Motor neuron (in vitro differentiated cells): Measurements from ENCODE around the gene OLFML1. TPM values are rescaled to one million over a fixed set of nuclear protein-coding genes. Genes with fewer than 3 reads are reported as not detected.
A peak's percentile ranks its signal among the peaks of the same experiment; 100 is the strongest.

Experiments used
- ATAC-seq, 8 experiments: fragments of 200-7000 bp; cut with Tn5 transposase; replicated peaks in 6 of 8; 2 replicates each; pipeline ENCODE4 v1.8.0; 2021; ENCODE audit warnings: mild to moderate bottlenecking in 8 of 8, moderate library complexity in 8 of 8
- H3K27ac ChIP-seq, 2 donors: fragments of 250-450 bp; sonication (Bioruptor Pico); 2 replicates each; pipeline ENCODE4 v1.9.0; 2021; ENCODE audit warnings: antibody characterized with exemption in 2 of 2, mild to moderate bottlenecking in 2 of 2, moderate library complexity in 1 of 2
- H3K4me1 ChIP-seq, 2 donors: fragments of 250-450 bp; sonication (Bioruptor Pico); replicated peaks in 1 of 2; 2 replicates each; pipeline ENCODE4 v1.6.1; 2021; ENCODE audit warnings: antibody characterized with exemption in 2 of 2, mild to moderate bottlenecking in 2 of 2, moderate library complexity in 1 of 2
- H3K4me3 ChIP-seq, 5 donors: fragments of 250-450 bp; sonication (Bioruptor Pico); 2 replicates each; pipeline ENCODE4 v1.9.0; 2021; ENCODE audit warnings: antibody characterized with exemption in 5 of 5, mild to moderate bottlenecking in 5 of 5, moderate library complexity in 4 of 5
- WGBS, 10 experiments: fragments of 450-650 bp; shearing (Covaris generic); methylation state at CpG; one replicate each; pipeline ENCODE4 v1.0.0; 2022; 5-methylcytosine and 5-hydroxymethylcytosine counted together
- in situ Hi-C, 9 experiments: fragments of 400-800 bp; cut with MboI; loops; one replicate each; pipeline ENCODE4 v1.15.0; 2021; ENCODE audit warnings: low sequenced_read_pairs in 9 of 9, low pct_unique_long_range_greater_than_20kb in 2 of 9; ENCODE audit not compliant: unreplicated experiment in 9 of 9
- total RNA-seq, 8 experiments: library from RNA; unstranded; fragments of 300-600 nt; gene quantifications; 2 replicates each; pipeline versions ENCODE4 v1.2.3 to v1.2.4, GENCODE V29; 2022

Gene OLFML1
- total RNA-seq, 8 experiments from 2014 or later: 0.13 to 91.8 (median 2.1) TPM

DNA sequence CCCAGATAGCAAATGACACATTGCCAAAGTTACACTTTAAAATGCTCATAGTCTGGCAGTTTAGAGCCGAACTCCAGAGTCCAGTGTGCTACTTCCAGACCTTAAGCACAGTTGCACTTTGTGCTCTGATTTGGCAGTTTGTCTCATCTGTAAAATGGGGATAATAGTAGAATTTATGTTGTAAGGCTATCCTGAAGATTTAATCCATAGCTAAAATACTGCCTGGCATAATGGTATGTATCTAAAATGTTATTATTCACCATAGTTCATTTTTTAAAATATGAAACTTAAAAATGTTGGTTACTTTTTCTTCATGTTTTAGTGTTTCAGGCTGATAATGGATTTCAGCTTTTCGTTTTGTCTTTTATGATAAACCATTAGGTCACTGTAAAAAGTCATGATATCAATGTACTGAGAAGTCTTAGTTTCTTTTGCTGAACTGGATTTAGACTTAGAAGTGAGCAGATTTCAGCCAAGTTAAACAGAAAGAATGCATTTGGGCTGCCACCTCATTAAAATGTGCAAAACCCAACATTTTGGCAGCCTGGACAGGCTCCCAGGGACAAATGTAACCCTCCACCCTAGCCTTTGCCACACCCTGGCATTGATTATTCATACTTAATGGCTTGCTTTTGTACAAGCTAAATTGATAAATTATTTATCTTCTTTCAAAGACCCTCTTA, 933 bp downstream of the OLFML1 start:
- H3K27ac ChIP-seq: no peak overlapping the region
- WGBS, 10 experiments: 0 to 100% (median 65%) methylated on average over 1 to 2 of the region's 2 CpGs
- peak in 3 of 8 experiments; percentile 4 to 22 (median 18) for ATAC-seq
- no peak overlapping the region for H3K4me3 ChIP-seq
- in situ Hi-C loops: no loop called here
- H3K4me1 ChIP-seq: peaks cover 0 to 3% of the 10 kb centered on the region in 2 donors

DNA sequence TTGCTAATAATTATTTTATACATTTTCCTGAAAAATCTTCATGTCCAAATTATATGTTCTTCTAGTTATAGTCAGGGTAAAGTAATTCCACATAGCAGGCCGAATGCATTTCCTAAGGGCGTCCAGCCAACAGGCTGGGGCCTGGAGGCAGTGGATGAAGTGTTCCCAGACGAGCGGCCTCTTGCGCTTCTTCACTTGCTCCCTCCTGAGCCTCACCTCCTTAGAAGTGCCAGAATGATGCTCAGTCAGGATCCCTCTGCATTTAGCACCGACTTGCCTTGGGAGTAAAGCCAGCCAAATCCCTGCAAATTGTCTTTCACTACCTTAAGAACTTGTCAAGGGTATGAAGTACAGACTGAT, 1.5 kb downstream of the OLFML1 start:
- peak in 3 of 8 experiments; percentile 44 to 56 (median 50) for ATAC-seq
- WGBS, 10 experiments: 0 to 100% (median 0%) methylated on average over 1 to 6 of the region's 6 CpGs; no CpG with 5 or more reads in 3 of the 10 experiments
- in situ Hi-C loops: no loop called here
- Histone ChIP-seq H3K4me1 (peaks cover 0 to 6% of the 10 kb centered on the region in 2 donors), H3K4me3 (no peak overlapping the region), H3K27ac (no peak overlapping the region)

DNA sequence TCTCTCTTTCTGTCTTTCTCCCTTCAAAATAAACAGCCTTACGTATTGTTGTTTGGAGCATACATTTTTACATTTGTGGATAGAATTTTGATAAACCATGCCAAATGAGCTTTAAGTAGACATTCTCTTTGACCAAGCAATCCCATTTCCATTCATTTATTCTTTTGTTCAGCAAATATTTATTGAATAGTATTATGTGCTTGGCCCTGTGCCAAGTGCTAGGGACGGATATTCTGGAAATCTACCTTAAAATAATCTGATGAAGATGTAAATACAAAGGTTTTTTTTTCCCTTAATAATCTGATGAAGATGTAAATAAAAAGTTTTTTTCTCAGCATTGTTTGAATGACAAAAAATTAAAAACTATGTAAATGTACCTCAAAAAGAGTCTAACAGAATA, 2.1 kb downstream of the OLFML1 start:
- 0 to 100% (median 38%) methylated on average over 1 to 2 of the region's 2 CpGs for WGBS, 10 experiments

DNA sequence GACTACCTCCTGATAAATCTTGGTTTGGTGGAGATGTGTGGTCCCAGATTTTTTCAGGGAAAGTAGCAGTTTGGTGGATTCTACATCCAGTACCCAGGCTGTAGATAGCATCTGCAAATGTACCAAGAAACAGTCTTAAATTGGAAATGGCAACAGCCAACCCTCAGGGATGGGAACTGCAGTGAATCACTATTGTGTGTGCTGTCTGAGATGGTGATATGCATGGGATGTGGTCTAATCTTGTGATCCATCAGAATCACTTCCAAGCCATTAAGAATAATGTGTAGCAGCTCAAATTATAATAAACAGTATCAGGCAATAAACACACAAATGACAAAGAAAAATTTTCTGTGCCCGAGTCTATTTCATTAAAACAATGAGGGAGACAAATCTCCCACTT, 3.4 kb downstream of the OLFML1 start:
- in situ Hi-C loops: no loop called here
- ATAC-seq: peak in 2 of 8 experiments; percentile 27 to 37
- H3K4me1 ChIP-seq: peaks cover 0 to 6% of the 10 kb centered on the region in 2 donors
- no peak overlapping the region for H3K4me3 ChIP-seq
- WGBS, 10 experiments: 67 to 89% (median 71%) methylated on average over 1 of the region's 1 CpG; no CpG with 5 or more reads in 5 of the 10 experiments
- H3K27ac ChIP-seq: no peak overlapping the region

More for the DNA sequence above, 2.1 kb downstream of the OLFML1 start:
- ATAC-seq: no peak
- H3K27ac ChIP-seq: no peak overlapping the region
- no peak overlapping the region for H3K4me3 ChIP-seq
- in situ Hi-C loops: no loop called here
- peaks cover 0 to 6% of the 10 kb centered on the region in 2 donors for H3K4me1 ChIP-seq

DNA sequence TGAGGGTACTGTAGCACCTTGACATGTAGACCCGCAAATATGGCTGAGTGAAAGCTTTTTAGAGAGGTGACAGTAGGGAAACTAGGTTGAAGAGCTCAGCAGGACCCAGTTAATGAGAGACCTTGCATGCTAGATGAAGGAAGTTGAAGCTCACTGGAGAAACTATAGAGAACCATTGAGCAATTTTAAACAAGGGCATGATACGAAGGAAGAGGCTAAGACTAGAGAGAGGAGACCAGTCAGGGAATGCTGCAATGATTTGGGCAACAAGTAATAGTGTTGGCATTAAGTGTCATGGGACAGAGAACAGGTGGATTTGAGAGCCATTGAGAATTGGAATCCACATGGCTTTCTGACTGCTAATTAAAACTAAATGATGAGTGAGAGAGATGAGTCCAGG, 4.1 kb downstream of the OLFML1 start:
- Histone ChIP-seq H3K27ac (no peak overlapping the region), H3K4me3 (no peak overlapping the region), H3K4me1 (peaks cover 0 to 6% of the 10 kb centered on the region in 2 donors)
- in situ Hi-C loops: no loop called here
- WGBS, 10 experiments: 67 to 100% (median 91%) methylated on average over 1 to 2 of the region's 2 CpGs; no CpG with 5 or more reads in 2 of the 10 experiments
- ATAC-seq: no peak

DNA sequence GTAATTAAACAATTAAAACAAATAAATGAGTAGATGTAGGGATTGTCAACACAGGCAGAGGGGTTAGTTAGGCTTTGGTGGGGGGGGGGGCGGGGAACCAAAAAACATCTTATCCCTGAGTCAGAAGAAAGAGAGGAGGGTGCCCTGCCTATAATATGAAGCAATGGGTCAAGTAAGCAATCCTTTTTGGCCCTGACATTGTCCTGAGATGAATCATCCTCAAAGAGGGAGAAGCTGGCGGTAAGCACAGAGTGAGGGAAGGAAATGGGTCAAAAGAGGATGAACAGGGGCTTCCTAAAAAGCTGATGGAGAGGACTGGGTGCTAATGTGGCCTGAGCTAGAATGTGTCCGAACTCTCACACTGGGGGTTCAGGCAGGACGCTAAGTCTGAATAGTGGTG, 4.7 kb downstream of the OLFML1 start:
- Histone ChIP-seq H3K4me1 (peaks cover 0 to 6% of the 10 kb centered on the region in 2 donors), H3K27ac (no peak overlapping the region), H3K4me3 (no peak overlapping the region)
- in situ Hi-C loops: no loop called here
- 8 to 100% (median 80%) methylated on average over 1 to 2 of the region's 4 CpGs; no CpG with 5 or more reads in 7 of the 10 experiments for WGBS, 10 experiments
- ATAC-seq: peak in 2 of 8 experiments; percentile 10 to 20

DNA sequence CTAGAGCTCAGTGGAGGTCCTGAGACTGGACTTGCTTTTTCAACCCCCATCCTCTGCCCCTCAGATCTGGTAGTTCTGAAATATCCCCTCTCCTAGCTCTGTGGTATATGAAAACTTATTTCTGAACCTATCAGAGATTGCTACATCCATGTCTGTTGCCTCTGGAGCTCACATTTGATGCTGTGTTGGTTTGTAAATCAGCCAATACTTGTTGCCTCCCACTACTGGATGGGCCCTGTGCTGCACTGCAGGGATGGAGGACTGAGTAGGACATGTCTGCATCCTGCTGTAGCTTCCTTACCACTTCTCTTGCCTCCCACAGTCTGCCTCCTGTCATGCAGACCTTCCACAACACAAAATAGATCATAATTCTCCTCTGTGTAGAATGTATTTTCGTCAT, 5.2 kb downstream of the OLFML1 start:
- WGBS, 10 experiments: 17 to 100% (median 49%) methylated on average over 1 of the region's 1 CpG; no CpG with 5 or more reads in 4 of the 10 experiments
- no peak for ATAC-seq
- Histone ChIP-seq H3K4me1 (peaks cover 0 to 6% of the 10 kb centered on the region in 2 donors), H3K4me3 (no peak overlapping the region), H3K27ac (no peak overlapping the region)
- in situ Hi-C loops: no loop called here

DNA sequence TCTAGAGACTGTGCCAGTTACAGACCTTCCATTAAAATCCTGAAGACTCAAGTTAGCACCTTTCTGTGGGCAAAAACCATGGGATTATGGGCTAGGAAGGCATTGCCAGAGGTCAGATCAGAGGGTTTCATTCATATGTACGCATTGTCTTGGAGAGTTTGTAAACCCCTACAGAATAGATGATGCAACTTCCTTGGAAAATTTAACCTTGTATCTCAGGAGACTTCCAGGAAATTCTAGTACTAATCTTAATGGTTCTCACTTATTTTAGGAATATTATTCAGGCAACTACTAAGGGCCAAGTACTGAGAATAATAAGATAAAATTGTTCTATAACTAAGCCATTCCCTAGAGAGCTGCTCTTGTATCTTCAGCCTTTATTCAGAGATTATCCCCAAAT, 6.9 kb downstream of the OLFML1 start:
- Histone ChIP-seq H3K4me3 (no peak overlapping the region), H3K4me1 (peaks cover 0 to 6% of the 10 kb centered on the region in 2 donors), H3K27ac (no peak overlapping the region)
- in situ Hi-C loops: no loop called here
- ATAC-seq: no peak
- 88 to 100% (median 100%) methylated on average over 1 of the region's 1 CpG; no CpG with 5 or more reads in 7 of the 10 experiments for WGBS, 10 experiments

DNA sequence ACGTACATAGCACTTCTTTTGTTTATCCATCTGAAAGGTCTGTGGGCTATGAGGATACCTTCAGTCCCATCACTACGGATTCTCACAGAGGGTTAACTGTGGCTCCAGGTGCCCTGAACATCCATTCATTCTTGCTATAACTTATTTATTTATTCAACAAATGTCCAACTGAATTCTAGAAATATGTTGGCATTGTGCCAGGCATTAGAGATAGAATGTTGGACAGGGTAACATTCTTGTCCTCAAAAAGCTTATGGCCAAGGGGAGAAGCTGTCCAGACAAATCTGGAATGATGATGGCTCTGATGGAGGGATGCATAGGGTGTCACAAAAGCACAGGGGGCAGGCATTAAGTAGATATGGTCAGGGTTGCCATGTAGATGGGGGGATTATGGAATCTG, 8.4 kb downstream of the OLFML1 start:
- H3K27ac ChIP-seq: no peak overlapping the region
- WGBS, 10 experiments: 66 to 100% (median 88%) methylated on average over 1 to 2 of the region's 2 CpGs; no CpG with 5 or more reads in 2 of the 10 experiments
- ATAC-seq: no peak
- no peak overlapping the region for H3K4me3 ChIP-seq
- in situ Hi-C loops: no loop called here
- peaks cover 0 to 6% of the 10 kb centered on the region in 2 donors for H3K4me1 ChIP-seq

DNA sequence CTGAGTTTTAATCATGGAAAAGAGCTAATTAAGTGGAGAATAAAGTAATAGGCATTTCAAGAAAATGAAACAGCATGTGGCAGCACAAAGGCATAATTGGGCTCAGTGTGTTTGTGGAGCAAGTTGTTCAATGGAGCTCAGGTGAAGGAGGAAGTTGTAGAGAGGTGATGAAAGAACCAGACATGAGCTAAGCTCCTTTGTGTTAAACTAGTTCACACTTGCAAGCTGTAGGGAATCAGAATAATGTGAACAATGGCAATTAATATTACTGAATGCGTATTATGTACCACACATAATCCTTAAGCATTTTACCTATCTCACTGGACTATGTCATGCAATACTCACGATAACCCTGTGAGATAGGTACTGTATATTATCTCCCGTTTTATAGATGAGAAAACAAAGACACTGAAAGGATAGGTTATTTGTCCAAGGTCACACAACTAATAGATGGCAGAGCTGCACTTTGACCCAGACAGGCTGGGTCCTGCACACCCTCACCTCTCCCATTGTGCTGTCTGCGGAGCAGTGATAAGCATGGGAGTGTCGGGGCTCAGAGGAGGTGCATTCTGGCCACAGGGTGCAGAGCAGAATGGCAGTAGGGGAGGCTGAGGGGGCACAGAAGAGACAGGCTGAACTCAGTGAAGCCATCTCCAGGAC, 8.9 kb downstream of the OLFML1 start:
- Histone ChIP-seq H3K4me3 (no peak overlapping the region), H3K27ac (no peak overlapping the region), H3K4me1 (peaks cover 0 to 6% of the 10 kb centered on the region in 2 donors)
- 42 to 100% (median 85%) methylated on average over 1 to 4 of the region's 5 CpGs; no CpG with 5 or more reads in 2 of the 10 experiments for WGBS, 10 experiments
- ATAC-seq: no peak
- in situ Hi-C loops: no loop called here

DNA sequence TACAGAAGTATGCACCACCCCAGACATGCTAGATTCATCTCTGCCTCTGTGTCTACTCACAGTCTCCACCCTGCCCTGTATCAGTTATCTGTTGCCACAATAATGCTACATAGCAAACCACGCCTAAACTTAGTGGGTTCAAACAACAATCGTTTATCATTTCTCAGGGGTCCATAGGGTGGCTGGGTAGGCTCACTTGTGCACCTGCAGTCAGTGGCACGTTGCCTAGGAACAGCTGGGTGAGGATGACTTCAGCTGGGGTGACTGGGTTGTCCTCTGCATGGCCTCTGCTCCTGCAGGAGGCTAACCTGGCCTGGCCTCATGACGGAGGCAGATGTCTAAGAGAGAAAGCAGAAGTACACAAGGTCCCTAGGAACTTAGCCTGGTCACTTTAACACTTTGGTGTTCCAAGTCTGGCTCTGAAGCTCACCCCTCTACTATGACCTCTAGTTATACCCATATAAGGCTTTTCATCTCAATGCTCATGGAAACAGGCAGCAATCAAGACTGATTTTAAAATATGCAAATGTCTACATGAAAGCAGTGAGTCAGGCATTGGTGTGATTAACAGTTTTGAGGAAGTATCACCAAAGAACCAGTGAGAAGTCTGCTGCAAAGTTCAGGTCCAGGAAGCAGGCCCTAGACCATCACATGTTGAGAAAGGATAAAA, 10.7 kb downstream of the OLFML1 start:
- peak in 3 of 8 experiments; percentile 81 to 95 (median 89) for ATAC-seq
- Histone ChIP-seq H3K4me1 (peaks cover 0 to 3% of the 10 kb centered on the region in 2 donors), H3K4me3 (no peak overlapping the region), H3K27ac (no peak overlapping the region)
- in situ Hi-C loops: no loop called here
- 68 to 90% (median 80%) methylated on average over 2 to 4 of the region's 4 CpGs; no CpG with 5 or more reads in 4 of the 10 experiments for WGBS, 10 experiments

DNA sequence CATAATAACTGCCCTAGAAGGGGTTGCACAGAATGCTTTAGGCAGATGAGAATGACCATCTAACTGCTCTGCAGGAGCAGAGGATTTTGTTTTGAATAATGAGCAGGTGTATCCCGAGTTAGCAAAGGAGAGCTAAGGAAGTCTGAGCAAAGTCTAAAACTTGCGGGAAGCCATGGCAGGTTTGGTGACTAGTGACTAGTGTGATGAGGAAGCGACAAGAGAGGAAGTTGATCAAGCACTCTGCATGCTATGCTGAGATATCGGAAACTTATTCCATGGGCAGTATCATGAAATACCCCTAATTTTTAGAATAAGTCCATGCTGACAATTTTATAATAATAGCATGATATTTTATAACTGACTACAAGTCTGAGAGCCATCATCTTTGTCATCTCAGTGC, 12.9 kb downstream of the OLFML1 start:
- no peak overlapping the region for H3K4me3 ChIP-seq
- no peak for ATAC-seq
- no peaks in the 10 kb centered on the region for H3K4me1 ChIP-seq
- 66 to 100% (median 83%) methylated on average over 2 to 4 of the region's 4 CpGs; no CpG with 5 or more reads in 2 of the 10 experiments for WGBS, 10 experiments
- no peak overlapping the region for H3K27ac ChIP-seq
- in situ Hi-C loops: no loop called here

DNA sequence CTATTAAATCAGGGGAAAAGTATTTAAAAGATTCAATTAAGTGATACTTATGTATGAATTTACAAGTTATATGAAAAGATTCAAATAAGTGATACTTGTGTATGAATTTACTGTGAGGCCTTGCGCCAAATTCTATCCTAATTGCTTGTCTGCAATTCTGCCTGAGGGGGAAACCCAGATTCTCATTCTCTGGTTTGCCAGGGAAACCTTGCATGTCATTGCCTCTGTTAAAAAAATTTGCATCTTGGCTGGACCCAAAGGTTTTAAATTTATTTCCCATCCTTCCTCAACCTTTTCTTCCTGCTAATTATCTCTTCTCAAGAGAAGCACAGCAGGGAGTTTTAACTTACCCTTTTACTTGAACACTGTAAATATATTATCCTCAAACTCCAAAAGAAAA, 13.8 kb downstream of the OLFML1 start:
- in situ Hi-C loops: no loop called here
- WGBS, 10 experiments: 10 to 100% (median 80%) methylated on average over 1 of the region's 1 CpG; no CpG with 5 or more reads in 1 of the 10 experiments
- Histone ChIP-seq H3K27ac (no peak overlapping the region), H3K4me3 (no peak overlapping the region), H3K4me1 (no peaks in the 10 kb centered on the region)
- ATAC-seq: peak in 3 of 8 experiments; percentile 12 to 70 (median 17)
